GM12873 (cell line): ENCODE data around the gene BHLHE23.

Experiments
- CTCF ChIP-seq: IDR thresholded peaks from 2 replicates; pipeline ENCODE4 v1.5.1; 2012; ENCODE audit warnings: low read depth, mild to moderate bottlenecking, moderate library complexity, low read length, control low read depth; ENCODE audit not compliant: insufficient read depth; ENCODE audit errors: missing control alignments

The BHLHE23 gene

GRCh38 chr20:63032026-63032800 is 25.4 kb upstream of the BHLHE23 start:
- TF ChIP-seq CTCF: no peak

- TF ChIP-seq CTCF: no peak
Observed at GRCh38 chr20:63031251-63032014, 24.7 kb upstream of the BHLHE23 start.

GRCh38 chr20:63029358-63030121 is 22.8 kb upstream of the BHLHE23 start:
- TF ChIP-seq CTCF: no peak

- no peak for TF ChIP-seq CTCF
Observed at GRCh38 chr20:63028461-63028921, 21.7 kb upstream of the BHLHE23 start.

- TF ChIP-seq CTCF: peak; percentile 27
Observed at GRCh38 chr20:63027922-63028389, 21.2 kb upstream of the BHLHE23 start.

- no peak for TF ChIP-seq CTCF
Observed at GRCh38 chr20:63027221-63027921, 20.6 kb upstream of the BHLHE23 start.
